Right lobe of liver (tissue), 4 donors: ENCODE measurements around the gene IL1F10.

ENCODE experiments used
- CTCF ChIP-seq, 4 donors: fragments of 200-600 bp in 3 of 4; fragments of 450-650 bp in 1 of 4; IDR thresholded peaks; one replicate each; pipeline versions ENCODE4 v1.5.1 to v1.8.0; 2016 to 2022; ENCODE audit warnings: antibody characterized with exemption in 4 of 4, mild to moderate bottlenecking in 2 of 4
- POLR2A ChIP-seq: fragments of 450-650 bp; IDR thresholded peaks from one replicate; pipeline ENCODE4 v1.6.1; 2017; ENCODE audit warnings: antibody characterized with exemption, mild to moderate bottlenecking
- donor health status: DM: no; HTN: no; CAD: no.
- donor health status: DM: no; HTN: no; CAD: no.
- donor health status: DM: no; HTN: yes; CAD: no.

DNA sequence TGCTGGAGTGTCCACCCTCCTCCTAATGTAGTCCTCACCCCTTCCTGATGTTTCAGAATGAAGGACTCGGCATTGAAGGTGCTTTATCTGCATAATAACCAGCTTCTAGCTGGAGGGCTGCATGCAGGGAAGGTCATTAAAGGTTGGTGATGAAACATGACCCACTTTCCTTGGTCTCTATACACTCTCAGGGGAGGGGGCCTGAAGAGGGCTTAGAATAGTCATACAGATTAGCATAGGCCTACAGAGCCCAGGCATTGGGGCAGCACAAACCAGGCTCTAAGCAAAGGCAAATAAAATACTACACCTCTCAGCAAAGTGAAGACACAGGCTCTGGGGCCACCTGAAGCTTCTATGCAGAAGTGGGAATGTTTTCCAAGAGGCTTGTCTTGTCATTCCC is 7.0 kb upstream of the IL1F10 start:
- TF ChIP-seq CTCF (IDR thresholded peaks at IDR 0.05) (no peak), POLR2A (no peak)
